ENCODE results near the gene MAN2A2. TPM values are rescaled to one million over a fixed set of nuclear protein-coding genes. Genes with fewer than 3 reads are reported as not detected.

MAN2A2 gene
- polyA plus RNA-seq, 1 experiment = 14.3 TPM

DNA sequence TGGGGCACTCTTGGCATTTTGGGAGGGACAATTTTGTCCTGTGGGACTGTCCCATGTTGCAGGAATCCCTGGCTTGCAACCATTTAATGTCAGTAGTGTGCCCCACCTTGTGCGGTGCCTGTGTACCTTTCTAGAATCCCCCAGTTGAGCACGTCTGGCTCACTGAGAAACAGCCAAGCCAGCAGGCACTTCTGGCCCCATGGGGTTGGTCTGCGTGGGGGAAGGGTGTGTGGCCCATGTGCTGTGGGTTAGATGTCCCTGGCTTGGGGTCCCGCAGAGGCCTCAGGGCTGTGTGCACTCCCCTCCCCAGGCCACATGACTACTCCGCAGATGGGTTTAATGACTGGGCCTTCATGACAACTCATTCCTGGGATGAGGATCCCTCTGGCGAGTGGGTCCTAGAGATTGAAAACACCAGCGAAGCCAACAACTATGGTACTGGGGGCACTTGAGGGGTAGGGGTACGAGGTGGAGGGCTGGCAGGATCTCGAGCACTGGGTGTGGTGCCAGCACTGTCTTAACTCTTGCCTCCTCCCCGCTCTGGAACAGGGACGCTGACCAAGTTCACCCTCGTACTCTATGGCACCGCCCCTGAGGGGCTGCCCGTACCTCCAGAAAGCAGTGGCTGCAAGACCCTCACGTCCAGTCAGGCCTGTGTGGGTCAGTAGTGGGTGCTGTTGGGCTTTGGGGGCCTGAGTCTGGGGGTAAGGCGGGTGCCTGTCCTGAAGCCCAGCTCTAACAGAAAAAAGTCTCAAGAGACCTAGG, 22.5 kb upstream of the MAN2A2 start:
- no peak overlapping the region for H3K4me3 ChIP-seq (ENCODE audit: low read depth, low read length)
- ChIA-PET POLR2A (no interaction called here), CTCF (interaction anchor here (0.7 kb wide), 1 partner anchor 561 kb away, joined by 3 read pairs; no protein-coding TSS in a partner anchor)
- DNase-seq (ENCODE audit: low read depth, low spot score) = no peak
- no peaks in the 10 kb centered on the region; the same call in 1 of the 2 replicates for H3K9me3 ChIP-seq (ENCODE audit: control insufficient read depth, insufficient read depth, low read length)
- H3K27me3 ChIP-seq (ENCODE audit: control insufficient read depth, insufficient read depth, low read length) = no peaks in the 10 kb centered on the region
- TF ChIP-seq, protein P1, sequence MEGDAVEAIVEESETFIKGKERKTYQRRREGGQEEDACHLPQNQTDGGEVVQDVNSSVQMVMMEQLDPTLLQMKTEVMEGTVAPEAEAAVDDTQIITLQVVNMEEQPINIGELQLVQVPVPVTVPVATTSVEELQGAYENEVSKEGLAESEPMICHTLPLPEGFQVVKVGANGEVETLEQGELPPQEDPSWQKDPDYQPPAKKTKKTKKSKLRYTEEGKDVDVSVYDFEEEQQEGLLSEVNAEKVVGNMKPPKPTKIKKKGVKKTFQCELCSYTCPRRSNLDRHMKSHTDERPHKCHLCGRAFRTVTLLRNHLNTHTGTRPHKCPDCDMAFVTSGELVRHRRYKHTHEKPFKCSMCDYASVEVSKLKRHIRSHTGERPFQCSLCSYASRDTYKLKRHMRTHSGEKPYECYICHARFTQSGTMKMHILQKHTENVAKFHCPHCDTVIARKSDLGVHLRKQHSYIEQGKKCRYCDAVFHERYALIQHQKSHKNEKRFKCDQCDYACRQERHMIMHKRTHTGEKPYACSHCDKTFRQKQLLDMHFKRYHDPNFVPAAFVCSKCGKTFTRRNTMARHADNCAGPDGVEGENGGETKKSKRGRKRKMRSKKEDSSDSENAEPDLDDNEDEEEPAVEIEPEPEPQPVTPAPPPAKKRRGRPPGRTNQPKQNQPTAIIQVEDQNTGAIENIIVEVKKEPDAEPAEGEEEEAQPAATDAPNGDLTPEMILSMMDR (IDR thresholded peaks at IDR 0.05; ENCODE audit: low read depth, low read length) = no peak
- no peak overlapping the region for H3K27ac ChIP-seq (ENCODE audit: low read depth, low read length)

DNA sequence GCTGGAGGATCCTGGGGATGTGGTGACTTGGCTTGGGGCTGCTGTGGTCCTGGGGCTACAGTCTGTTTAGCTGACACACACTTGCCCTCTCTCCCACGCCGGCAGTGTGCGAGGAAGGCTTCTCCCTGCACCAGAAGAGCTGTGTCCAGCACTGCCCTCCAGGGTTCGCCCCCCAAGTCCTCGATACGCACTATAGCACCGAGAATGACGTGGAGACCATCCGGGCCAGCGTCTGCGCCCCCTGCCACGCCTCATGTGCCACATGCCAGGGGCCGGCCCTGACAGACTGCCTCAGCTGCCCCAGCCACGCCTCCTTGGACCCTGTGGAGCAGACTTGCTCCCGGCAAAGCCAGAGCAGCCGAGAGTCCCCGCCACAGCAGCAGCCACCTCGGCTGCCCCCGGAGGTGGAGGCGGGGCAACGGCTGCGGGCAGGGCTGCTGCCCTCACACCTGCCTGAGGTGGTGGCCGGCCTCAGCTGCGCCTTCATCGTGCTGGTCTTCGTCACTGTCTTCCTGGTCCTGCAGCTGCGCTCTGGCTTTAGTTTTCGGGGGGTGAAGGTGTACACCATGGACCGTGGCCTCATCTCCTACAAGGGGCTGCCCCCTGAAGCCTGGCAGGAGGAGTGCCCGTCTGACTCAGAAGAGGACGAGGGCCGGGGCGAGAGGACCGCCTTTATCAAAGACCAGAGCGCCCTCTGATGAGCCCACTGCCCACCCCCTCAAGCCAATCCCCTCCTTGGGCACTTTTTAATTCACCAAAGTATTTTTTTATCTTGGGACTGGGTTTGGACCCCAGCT, 21.7 kb upstream of the MAN2A2 start:
- Histone ChIP-seq H3K27me3 (ENCODE audit: control insufficient read depth, insufficient read depth, low read length) (no peaks in the 10 kb centered on the region), H3K27ac (ENCODE audit: low read depth, low read length) (no peak overlapping the region), H3K4me3 (ENCODE audit: low read depth, low read length) (no peak overlapping the region), H3K9me3 (ENCODE audit: control insufficient read depth, insufficient read depth, low read length) (no peaks in the 10 kb centered on the region; the same call in 1 of the 2 replicates)
- POLR2A ChIA-PET = no interaction called here
- DNase-seq (ENCODE audit: low read depth, low spot score) = no peak
- TF ChIP-seq, protein P1 (IDR thresholded peaks at IDR 0.05; ENCODE audit: low read depth, low read length) = no peak
- CTCF ChIA-PET = interaction anchor here (0.6 to 0.9 kb wide), 3 partner anchors 14 to 562 kb away, joined by 3 to 5 read pairs (median 3); no protein-coding TSS in a partner anchor

DNA sequence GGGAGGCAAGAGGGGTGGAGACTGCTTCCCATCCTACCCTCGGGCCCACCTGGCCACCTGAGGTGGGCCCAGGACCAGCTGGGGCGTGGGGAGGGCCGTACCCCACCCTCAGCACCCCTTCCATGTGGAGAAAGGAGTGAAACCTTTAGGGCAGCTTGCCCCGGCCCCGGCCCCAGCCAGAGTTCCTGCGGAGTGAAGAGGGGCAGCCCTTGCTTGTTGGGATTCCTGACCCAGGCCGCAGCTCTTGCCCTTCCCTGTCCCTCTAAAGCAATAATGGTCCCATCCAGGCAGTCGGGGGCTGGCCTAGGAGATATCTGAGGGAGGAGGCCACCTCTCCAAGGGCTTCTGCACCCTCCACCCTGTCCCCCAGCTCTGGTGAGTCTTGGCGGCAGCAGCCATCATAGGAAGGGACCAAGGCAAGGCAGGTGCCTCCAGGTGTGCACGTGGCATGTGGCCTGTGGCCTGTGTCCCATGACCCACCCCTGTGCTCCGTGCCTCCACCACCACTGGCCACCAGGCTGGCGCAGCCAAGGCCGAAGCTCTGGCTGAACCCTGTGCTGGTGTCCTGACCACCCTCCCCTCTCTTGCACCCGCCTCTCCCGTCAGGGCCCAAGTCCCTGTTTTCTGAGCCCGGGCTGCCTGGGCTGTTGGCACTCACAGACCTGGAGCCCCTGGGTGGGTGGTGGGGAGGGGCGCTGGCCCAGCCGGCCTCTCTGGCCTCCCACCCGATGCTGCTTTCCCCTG, 21.0 kb upstream of the MAN2A2 start:
- POLR2A ChIA-PET = no interaction called here
- no peak overlapping the region for H3K27ac ChIP-seq (ENCODE audit: low read depth, low read length)
- H3K9me3 ChIP-seq (ENCODE audit: control insufficient read depth, insufficient read depth, low read length) = no peaks in the 10 kb centered on the region; the same call in 1 of the 2 replicates
- DNase-seq (ENCODE audit: low read depth, low spot score) = no peak
- no peaks in the 10 kb centered on the region for H3K27me3 ChIP-seq (ENCODE audit: control insufficient read depth, insufficient read depth, low read length)
- CTCF ChIA-PET = interaction anchor here (0.6 to 0.9 kb wide), 2 partner anchors 15 to 234 kb away, joined by 3 to 5 read pairs; no protein-coding TSS in a partner anchor
- H3K4me3 ChIP-seq (ENCODE audit: low read depth, low read length) = no peak overlapping the region
- TF ChIP-seq, protein P1 (IDR thresholded peaks at IDR 0.05; ENCODE audit: low read depth, low read length) = no peak

DNA sequence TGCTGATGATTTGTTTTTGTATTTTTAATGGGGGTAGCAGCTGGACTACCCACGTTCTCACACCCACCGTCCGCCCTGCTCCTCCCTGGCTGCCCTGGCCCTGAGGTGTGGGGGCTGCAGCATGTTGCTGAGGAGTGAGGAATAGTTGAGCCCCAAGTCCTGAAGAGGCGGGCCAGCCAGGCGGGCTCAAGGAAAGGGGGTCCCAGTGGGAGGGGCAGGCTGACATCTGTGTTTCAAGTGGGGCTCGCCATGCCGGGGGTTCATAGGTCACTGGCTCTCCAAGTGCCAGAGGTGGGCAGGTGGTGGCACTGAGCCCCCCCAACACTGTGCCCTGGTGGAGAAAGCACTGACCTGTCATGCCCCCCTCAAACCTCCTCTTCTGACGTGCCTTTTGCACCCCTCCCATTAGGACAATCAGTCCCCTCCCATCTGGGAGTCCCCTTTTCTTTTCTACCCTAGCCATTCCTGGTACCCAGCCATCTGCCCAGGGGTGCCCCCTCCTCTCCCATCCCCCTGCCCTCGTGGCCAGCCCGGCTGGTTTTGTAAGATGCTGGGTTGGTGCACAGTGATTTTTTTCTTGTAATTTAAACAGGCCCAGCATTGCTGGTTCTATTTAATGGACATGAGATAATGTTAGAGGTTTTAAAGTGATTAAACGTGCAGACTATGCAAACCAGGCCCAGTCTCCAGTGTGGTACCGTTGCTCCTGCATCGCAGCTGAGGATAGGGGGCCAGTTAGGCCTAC, 20.1 kb upstream of the MAN2A2 start:
- H3K4me3 ChIP-seq (ENCODE audit: low read depth, low read length) = no peak overlapping the region
- ChIA-PET CTCF (interaction anchor here (2.1 kb wide), 1 partner anchor 50 kb away, joined by 7 read pairs; the partner anchor contains the start of gene HDDC3), POLR2A (interaction anchor here (0.7 kb wide), 1 partner anchor 235 kb away, joined by 3 read pairs; no protein-coding TSS in a partner anchor)
- no peak for DNase-seq (ENCODE audit: low read depth, low spot score)
- H3K9me3 ChIP-seq (ENCODE audit: control insufficient read depth, insufficient read depth, low read length) = no peaks in the 10 kb centered on the region; the same call in 1 of the 2 replicates
- H3K27me3 ChIP-seq (ENCODE audit: control insufficient read depth, insufficient read depth, low read length) = no peaks in the 10 kb centered on the region
- H3K27ac ChIP-seq (ENCODE audit: low read depth, low read length) = no peak overlapping the region
- TF ChIP-seq, protein P1 (IDR thresholded peaks at IDR 0.05; ENCODE audit: low read depth, low read length) = no peak
